ENCODE measurements around the gene STAMBPL1.
"Not testable (repeated sequence)": the region's sequence is repeated elsewhere in the genome, so short reads cannot be mapped to it uniquely, and the experiment has no call there.

Gene STAMBPL1

DNA sequence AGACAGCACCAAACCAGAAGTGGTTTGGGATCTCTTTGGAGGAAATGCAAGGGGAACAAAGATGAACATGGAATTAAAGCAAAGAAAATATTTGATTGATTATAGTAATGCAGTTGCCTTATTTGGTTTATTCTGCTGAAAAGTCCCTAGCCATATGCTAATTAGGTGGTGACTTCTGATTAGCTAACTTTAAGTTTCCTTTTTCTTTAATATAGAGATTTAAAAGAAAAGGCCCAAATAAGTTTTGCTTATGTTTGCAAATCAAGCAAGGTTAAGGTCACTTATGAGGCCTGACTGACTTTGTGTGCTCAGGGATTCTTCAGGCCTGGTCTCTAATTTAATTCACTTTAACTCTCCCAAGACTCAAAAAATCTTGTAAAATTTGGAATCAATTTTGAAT, 22.2 kb upstream of the STAMBPL1 start:
- no peak for DNase-seq (ENCODE audit: low read depth)

DNA sequence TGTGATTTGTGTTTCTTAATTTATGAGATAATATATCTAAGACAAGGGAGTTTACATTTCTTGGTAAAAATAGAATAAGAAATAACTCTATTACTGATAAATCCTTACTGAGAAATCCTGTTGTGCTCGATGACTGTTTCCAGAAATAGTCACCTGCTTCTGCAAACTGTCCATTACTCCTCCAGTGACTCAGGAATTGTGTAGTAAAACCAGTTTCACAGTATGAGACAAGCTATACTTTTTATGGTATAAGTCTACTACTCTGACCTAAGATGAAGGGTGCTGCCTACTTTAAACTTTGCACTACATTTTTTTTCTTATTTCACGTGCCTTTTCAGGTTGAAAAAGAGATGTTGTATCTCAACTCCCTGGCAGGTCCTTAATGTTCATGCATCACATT, 21.6 kb upstream of the STAMBPL1 start:
- DNase-seq (ENCODE audit: low read depth): no peak

DNA sequence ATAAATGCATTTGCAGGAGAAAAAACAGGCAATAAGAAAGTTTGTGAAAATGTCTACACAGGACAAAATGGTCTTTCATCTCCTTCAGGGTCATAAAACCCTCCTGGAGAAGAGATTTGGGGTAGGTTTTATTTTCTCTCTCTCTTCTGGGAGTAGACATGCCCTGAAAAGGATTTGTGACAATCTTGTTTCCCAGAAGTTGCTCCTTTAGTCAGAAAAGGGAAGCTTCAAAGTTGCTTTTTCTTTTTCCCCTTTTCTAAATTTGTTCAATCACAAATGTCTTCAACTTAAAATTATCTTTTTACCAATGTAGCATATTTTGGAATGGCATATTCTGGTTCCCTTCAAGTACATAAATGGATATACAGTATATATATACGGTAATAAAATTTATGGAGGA, 19.0 kb upstream of the STAMBPL1 start:
- DNase-seq (ENCODE audit: low read depth): no peak

DNA sequence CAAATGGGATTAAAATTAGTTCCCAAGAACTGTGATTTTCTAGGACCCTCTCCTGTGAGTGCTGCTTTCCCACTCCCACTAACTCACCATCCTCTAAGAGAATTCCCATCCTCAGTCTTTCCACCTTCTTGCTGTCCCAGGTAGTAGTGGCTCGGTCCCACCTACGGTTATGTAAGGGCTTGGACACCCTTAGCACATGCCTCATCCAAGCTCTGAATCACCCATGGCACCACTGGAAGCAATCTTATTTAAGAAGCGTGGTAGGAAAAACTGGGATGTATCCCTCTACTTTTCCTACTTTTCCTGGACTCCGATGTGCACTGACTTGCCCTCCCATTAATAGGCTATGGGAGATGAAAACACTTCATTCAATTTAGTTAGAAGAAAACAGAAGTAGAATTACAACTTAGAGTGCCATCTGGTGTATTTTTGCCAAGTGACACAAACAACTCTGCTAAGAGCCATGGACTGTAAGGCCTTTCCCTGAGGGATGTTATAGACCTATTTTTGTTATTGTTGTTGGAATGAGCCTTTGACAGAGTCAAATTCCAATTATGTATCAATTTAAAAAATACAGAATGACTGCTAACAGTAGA, 14.7 kb upstream of the STAMBPL1 start:
- no peak for DNase-seq (ENCODE audit: low read depth)

DNA sequence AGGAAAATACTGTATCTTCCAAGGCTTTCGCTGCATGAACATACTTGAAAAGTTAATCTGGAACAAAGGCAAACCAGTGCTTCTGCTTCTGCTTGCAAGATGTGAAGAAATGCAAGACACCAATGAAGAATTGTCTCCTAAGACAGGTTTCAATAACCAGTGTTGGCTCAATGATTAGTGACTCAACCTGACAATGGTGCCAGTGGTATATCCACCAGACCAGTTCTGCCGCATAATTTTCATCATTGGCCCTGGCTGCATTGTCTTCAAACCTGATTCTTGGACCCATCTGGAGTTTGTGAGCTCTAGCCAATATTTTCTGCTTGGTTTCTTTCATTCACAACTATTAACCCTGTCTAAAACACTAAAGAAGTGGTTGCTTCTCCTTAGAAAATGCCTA, 13.6 kb upstream of the STAMBPL1 start:
- DNase-seq (ENCODE audit: low read depth): no peak

DNA sequence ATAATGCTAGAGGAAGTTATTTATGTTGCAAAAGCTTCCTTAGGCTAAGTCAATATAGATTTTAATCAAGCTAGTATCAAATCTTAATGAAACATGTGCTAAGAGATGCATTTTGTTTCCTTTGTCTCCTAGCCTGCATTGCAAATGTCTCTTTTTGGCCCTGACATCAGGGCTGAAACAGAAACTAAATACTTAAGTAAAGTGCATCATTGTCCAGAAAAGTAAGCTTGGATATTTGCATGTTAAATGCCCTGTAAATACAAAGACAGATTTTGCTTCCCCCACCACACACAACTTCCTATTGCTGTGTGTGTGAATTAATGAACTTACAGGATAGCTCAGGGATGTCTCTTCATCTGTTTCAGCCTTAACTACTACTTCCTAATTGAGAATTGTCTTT, 10.0 kb upstream of the STAMBPL1 start:
- no peak for DNase-seq (ENCODE audit: low read depth)

DNA sequence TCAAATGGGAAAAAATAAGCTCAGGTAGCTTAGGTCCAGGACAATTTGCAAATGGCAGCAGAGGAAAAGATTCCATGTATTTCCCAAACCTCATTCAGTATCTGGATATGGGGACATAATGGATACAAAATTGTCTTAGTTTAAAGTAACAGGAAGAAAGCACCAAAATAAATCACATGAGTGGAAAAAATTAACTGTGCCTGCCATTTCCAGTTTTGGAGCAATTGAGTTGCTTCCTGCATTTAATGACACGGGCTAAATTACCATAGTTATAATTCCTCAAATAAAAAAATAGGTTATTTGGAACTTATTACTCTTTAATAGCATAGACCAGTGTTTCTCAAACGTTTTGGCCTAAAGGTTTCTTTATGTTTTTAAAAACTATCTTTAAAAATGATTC, 6.3 kb upstream of the STAMBPL1 start:
- no peak for DNase-seq (ENCODE audit: low read depth)

DNA sequence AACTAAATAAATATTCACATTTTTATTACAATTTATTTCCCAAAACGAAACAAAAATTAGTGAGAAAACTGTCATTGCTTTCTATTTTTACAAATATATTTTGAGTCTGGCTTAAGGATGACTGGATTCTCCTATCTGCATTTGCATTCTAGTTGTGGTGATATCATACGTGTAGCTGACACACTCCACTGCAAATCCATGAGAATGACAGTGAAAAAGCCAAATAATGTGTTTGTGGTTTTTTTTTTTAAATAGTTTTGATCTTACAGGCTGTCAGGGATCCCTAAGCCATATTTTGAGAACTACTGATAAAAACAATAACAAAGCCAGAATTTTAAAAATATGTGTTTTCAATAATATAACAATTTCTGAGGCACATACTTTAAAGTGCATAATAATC, 5.8 kb upstream of the STAMBPL1 start:
- DNase-seq (ENCODE audit: low read depth): no peak

DNA sequence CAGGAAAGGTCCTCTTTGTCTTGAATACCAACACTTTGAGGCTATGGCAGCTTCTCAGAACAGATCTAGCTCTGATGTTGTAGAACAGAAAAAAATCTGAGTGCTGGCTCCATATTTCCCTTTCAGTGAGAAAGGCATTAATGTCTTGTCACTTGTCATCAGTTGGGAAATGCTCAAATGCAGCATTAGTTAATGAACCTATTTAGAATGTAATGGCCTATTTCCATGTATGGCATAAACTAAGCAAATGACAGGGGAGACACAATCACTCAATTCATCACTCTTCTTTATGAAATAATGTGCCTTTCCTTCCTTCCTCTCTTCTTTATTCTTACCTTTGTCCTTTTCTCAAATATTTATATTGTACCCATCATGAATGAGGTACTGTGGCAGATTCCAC, 5.0 kb upstream of the STAMBPL1 start:
- DNase-seq (ENCODE audit: low read depth): no peak

DNA sequence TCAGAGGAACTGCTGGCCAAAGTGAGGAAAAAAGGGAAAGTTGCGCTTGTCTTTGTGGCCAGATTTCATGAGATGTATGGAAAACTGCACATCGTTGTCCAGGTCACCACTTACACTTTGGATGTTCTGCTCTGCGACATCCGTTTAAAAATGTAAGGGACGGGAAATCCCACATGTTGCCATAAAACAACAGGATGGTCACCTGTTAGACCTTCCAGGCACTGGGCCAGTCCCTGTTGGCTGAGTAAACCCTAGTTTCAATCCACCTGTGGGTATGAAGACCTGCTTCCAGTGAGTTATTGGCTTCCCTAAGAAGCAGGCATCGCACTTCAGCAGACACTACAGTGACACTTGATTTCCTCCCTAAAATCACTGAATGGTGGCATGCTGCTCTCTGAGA, 2.7 kb upstream of the STAMBPL1 start:
- DNase-seq (ENCODE audit: low read depth): no peak

DNA sequence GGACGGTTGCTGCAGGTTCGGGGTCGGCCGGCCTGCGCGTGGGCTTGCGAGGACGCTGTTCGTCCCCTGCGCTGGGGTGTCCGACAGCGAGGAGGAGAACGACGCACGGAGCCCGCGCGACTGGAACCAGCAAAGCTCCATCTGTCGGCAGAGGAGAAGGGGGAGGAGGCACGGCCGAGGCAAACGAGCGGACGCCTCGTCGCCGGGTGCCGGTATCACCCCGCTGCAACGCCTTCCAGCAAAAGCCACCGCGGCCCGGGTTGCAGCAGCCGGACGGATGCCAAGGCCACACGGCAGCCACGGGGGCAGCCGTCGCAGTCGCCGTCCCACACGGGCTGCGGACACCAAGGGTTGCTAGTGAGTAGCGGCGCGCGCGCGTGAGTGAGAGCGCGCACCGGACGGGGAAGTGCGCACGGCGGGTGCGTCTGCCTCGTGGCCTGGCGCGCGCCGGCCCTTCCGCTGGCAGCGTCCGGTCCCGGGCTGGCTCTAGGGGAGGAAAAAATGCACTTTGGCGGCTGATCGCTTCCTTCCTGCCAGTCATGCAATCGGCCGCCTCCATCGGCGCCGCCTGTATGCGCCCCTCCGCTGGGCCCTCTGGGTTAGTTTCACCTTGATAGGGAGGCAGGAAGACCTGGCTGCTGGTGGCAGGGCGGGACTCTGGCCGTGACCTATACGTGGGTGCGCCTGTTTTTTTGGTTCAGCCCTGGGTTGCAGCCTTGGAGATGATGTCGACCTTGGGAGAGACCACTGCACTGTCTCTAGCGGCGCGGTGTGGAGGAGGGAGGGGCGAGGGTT, 434 bp downstream of the STAMBPL1 start:
- peak; percentile 47 for DNase-seq (ENCODE audit: low read depth)

DNA sequence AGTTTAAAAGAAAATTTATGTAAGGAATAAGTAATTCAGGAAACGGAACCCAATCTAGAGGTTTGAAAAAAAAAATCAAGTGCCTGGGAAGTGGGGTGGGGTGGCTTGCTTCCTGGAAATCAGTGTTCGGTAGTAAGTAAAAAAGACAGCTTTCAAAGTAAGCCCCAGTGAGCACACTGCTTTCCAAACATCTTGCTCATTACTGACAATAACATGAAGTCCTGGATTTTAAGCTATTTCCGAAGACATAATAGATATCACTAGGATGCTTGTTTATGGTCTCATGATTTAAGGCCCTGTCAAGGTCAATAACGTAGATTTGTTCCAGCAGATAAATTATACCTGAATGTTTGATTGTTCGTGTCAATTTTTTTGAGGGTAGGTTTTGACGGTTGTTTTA, 1.3 kb downstream of the STAMBPL1 start:
- no peak for DNase-seq (ENCODE audit: low read depth)

DNA sequence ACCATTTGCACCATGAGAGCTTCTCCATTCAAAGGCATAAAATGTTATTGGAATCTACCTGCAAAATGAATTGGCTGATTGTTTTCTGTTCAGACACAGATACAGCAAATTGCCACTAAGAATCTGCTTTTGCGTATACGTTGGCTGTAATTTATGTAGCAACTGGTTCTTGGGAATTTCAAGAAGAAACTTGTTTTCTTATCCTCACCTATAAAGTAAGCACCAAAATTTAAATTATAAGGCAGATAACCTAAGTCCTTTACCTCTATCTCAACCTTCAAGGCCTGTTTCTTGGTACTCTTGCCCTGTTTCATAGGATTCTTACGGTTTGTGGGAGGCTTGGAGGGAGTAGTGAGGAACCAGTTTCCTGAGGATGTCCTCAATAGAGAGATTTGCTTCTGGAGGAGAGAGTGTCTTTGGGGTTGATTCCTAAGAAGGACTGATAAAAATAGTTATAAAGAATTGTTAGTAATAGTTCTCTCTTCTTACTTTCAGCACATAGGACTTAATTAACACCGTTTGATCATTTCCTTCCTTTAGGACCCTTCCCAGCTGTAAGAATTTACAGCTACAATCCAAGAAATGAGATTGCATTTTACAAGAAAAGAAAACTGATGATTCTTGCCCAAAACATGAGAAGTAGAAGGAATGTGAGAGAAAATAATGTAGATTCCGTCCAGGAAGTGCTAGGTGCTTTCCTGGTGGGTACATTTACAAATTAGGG, 2.0 kb downstream of the STAMBPL1 start:
- DNase-seq (ENCODE audit: low read depth): no peak

DNA sequence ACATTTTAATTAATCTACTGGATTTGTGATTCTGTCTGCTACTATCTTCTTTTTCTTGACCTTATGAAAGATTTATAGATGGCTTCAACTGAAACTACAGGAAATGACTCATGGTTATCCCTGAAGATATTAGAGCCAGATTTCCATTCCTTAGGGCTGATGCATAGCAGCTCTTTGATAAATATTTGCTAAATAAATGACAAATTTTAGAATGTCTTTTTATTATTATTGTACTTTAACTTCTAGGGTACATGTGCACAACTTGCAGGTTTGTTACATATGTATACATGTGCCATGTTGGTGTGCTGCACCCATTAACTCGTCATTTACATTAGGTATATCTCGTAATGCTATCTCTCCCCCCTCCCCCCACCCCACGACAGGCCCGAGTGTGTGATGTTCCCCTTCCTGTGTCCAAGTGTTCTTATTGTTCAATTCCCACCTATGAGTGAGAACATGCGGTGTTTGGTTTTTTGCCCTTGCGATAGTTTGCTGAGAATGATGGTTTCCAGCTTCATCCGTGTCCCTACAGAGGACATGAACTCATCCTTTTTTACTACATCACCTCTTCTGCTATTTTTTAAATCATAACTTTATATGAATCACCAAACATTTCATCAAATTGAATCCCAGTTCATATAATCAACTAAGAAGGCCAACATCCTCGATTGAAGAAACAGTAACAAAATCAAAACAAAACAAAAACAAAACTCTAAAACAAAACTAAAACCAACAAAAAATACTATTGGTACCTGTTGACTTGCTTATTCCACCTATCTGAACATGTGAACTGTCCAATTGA, 2.8 kb downstream of the STAMBPL1 start:
- not testable (repeated sequence) for DNase-seq (ENCODE audit: low read depth)

DNA sequence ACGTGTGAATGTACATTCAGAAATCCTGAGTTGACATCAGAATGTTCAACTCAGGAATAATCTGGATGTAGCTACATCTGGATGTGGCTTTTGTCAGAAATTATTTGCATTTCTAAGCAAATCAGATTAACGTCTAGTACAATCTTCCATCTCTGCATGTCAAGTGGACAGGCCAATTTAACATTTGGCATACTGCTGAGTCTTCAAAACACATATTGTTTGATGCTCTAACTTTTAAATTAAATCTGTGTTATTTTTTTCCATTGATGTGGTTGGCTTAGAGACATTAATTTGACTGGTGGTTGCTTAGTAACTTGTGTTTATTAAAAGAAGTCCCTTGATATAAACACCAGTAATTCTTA, 3.4 kb downstream of the STAMBPL1 start:
- DNase-seq (ENCODE audit: low read depth): no peak

DNA sequence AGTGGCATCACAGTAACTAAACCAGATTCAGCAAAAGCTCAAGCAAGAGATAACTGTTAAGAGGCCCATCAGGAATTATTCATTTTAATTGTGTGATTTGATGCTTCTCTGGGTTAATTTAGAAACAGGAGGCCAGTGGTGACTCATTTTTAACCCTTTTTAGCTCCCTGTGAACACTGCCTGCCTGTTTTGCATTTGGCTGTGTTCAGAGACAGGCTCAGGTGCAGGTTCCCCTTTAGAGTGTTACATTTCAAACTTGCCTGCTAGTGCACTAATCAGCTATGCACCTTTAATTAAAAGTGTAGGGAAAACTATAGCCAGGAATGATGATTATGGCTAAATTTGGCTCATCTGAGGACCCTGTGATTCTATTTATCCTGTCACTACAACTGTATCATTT, 6.5 kb downstream of the STAMBPL1 start:
- DNase-seq (ENCODE audit: low read depth): no peak

DNA sequence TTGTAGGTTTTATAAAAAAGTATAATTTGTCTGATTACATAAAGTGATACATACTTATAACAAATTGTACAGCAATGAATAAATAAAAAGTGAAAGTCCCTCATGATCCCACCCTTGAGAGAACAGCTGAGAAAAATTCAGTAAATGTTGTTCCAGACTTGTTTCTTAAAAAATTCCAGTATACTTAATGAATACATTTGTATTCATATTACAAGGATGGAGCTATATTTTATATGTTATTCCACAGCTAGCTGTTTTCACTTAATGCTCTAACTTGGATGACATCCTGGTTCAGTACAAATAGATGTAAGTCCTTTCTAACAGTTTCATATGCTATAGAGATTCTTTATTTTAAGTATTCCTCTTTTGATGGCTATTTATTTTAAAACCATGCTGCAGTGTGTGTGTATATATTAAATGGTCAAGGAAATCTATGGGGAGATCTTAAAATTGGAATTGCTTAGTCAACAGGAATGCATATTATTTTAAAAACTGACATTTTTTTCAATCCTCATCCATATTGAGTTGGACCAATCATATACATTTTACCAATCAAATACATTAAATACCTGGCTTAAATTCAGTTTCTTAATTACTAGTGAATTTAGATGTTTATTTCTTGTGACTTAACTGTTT, 8.9 kb downstream of the STAMBPL1 start:
- no peak for DNase-seq (ENCODE audit: low read depth)

DNA sequence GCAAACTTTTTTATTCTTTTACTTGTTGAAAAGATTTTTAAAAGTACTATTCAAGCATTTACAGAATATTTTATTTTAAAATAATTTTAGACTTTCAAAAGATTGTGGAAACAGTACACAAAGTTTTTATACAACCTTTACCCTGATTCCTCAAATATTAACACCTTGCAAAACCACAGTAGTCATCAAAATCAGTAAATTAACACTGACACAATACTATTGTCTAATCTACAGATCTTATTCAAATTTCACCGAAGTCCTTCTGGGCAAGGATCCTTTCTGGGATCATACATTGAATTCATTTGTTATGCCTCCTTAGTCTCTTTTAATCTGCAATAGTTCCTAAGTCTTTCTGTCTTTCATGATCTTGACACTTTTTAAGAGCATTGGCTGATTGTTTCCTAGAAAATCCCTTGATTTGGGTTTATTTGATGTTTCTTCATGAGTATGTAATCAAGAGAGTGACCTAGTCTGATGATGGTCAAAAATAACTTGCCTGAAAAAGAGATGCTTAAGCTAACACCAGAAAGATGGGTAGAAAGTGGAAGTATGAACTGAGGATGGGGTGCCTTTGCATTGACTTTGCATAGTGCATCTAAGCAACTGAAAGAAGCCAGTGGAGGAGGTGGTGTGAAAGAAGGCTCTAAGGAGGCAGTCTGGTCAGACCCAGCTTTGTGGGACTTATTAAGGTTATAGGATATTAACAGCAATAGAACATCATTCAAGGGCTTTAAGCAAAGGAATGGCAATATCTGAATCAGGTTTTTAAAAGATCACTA, 9.7 kb downstream of the STAMBPL1 start:
- DNase-seq (ENCODE audit: low read depth): no peak

DNA sequence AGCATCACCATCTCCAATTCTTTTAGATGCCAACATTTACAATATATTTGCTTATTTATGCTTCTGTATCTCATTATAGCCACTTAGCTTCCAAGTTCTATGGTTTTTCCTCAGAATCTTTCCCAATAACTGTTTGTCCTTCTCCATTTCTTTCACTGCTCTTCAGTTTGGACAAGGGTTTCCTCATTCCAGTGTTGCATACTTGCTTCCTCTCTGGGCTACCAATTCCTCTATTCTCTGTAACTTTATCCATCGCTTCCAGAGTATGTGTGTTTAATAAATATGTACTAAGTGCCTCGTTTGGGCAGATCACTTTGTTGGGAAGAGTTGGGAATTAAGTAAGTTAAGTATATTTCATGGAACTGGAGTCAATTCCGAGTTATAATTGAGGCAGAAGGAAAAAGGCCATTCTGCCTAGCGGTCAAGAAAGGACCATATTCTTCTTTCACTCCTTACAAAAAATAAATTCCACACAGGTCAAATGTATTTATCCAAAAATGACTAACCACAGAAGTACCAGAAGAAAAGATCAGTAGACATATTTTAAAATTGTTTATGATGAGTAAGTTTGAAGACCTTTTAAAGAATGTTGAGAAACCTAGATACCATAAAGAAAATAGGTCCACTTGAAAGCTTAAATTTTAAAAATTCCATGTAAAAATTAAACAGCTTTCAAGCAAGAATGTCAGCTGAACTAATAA, 10.8 kb downstream of the STAMBPL1 start:
- no peak for DNase-seq (ENCODE audit: low read depth)

DNA sequence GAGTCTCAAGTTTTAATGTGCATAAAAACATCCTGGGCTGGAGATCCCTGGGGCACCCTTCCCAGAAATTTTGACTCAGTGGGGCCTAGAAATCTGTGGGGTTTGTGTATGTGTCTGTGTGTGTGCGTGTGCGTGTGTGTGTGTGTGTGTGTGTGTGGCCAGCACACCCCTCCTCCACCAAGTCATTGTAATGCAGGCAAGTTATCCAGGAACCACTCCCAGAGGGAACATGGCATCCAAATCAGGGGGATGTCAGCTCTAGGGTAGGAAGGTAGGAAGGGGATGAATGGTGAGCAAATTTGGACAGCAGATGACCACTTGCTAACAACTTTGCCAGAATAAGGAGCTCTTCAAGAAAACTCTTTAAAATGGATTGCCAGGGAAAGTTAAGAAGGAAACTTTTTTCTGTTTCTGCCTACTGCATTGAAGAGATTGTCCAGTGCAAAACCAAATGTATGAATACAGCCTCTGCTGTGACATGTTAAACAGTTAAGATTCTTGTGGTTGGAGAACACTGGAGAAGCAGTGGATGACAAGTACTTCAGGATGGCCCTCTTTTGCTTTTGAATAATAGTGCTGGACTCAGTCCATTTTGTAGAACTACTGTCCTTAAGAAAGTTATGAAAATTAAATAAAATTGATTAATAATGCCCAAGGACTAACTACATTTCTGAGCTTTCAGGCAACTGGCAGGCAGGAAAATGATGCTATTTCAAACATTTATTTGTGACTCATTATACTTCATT, 12.3 kb downstream of the STAMBPL1 start:
- no peak for DNase-seq (ENCODE audit: low read depth)

All from stimulated activated CD8-positive, alpha-beta memory T cell treated with anti-CD3 and anti-CD28 coated beads, Interleukin-4, amount 100 ng/mL, for 24 hours (primary cell).